GM13976 (cell line): Measurements from ENCODE around the gene FAM107B.

Experiments
- DNase-seq: peaks from one replicate; pipeline ENCODE4 v3.0.0; 2012; ENCODE audit warnings: low spot score
- in situ Hi-C: fragments of 300-500 bp; cut with MboI; formaldehyde crosslinking; loops from one replicate; pipeline ENCODE4 v1.12.0; 2022; ENCODE audit warnings: low sequenced_read_pairs, mixed read lengths, inconsistent platforms; ENCODE audit not compliant: unreplicated experiment
- TF ChIP-seq, protein P1 (sequence below): IDR thresholded peaks from 2 replicates; pipeline ENCODE4 v1.5.1; 2012; ENCODE audit warnings: borderline replicate concordance, mild to moderate bottlenecking; ENCODE audit not compliant: insufficient read depth; ENCODE audit errors: extremely low read depth, missing control alignments, control extremely low read depth

Gene FAM107B

DNA sequence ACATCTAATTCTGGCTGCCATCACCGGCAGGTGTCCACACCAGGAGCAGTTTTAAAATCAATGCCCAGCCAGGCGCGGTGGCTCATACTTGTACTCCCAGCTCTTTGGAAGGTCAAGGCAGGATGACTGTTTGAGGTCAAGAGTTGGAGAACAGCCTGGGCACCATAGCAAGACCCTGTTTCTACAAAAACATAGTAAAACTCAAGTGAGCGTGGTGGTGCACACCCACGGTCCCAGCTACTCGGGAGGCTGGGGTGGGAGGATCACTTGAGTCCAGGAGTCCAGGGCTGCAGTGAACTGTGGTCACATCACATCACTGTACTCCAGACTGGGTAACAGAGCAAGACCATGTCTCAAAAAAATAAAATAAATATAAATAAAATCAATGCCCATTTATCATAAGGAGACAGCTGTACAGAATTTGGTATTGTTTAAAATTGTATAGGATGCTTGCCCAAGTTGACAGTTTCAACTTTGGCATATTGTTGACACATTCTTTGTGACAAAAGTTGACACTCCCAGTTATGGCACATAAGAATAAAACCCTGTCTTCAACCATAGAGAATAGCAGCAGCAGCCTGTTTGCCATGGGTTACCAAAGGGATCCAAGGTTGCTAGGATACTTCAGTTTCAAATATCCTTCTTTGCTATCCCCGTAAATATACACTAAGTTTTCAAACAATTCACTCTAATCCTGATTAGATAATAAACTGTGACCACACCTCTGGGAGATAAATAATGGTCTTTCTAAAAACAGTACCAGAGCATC, 193.0 kb downstream of the FAM107B start:
- no peak for DNase-seq
- TF ChIP-seq, protein P1, sequence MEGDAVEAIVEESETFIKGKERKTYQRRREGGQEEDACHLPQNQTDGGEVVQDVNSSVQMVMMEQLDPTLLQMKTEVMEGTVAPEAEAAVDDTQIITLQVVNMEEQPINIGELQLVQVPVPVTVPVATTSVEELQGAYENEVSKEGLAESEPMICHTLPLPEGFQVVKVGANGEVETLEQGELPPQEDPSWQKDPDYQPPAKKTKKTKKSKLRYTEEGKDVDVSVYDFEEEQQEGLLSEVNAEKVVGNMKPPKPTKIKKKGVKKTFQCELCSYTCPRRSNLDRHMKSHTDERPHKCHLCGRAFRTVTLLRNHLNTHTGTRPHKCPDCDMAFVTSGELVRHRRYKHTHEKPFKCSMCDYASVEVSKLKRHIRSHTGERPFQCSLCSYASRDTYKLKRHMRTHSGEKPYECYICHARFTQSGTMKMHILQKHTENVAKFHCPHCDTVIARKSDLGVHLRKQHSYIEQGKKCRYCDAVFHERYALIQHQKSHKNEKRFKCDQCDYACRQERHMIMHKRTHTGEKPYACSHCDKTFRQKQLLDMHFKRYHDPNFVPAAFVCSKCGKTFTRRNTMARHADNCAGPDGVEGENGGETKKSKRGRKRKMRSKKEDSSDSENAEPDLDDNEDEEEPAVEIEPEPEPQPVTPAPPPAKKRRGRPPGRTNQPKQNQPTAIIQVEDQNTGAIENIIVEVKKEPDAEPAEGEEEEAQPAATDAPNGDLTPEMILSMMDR = no peak
- in situ Hi-C loops = no loop called here

- TF ChIP-seq, protein P1 = no peak
- in situ Hi-C loops = no loop called here
- DNase-seq = no peak
These were observed 193.9 kb downstream of the FAM107B start for GRCh38 chr10:14580671-14581332.

DNA sequence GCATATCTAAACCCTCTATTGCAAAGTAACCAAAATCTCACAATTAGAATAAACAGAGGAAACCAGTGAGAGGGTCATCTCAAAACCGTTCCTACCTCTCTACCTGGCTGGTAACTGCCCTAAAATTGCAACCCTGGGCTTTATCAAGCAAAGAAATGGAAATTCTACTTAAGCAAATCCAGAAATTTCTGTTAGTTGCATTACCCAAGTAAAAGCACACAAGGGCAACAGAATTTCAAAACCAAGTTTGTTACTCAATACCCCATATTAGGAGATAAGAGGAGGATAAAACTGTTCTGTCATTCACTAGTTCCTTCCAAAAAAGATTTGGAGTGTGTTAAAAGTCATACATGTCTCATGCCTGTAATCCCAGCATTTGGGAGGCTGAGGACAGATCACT, 195.3 kb downstream of the FAM107B start:
- in situ Hi-C loops = no loop called here
- TF ChIP-seq, protein P1 = no peak
- no peak for DNase-seq

- TF ChIP-seq, protein P1 = no peak
- in situ Hi-C loops = no loop called here
- no peak for DNase-seq
These were observed 196.4 kb downstream of the FAM107B start for GRCh38 chr10:14578060-14578952.

DNA sequence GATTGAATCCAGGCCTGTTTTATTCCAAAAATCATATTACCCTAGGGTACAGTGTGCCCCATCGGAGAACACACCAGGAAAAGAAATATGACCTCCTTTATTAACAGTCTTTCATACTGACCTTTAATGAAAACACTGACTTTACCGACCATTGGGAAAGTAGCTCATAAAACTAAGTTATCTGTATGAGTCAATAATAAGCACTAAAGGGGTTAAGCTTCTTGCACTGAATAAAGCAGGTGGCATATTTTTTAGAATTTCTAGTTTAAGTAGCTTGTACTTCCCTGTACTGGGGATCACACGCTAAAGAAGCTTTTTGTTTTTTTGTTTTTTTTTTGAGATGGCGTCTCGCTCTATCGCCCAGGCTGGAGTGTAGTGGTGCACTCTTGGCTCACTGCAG, 199.8 kb downstream of the FAM107B start:
- in situ Hi-C loops = no loop called here
- TF ChIP-seq, protein P1 = no peak

DNA sequence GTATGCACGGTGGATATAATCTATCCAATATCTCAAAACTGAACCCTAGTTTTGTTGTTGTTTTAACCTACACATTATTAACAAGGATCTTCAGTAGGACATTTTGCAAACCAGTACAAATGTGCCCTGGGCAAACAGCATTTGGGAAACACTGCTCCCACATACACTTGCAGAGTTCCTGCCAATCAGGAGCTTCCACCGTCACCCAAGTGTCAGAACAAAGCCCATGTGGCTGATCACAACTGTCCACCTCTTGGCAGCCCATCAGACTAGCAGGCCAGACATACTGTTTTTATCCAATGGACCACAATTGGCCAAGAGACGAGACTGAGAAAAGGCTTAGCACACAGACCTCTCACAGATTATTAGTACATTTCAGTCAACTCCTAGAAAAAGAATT, 200.4 kb downstream of the FAM107B start:
- in situ Hi-C loops = no loop called here
- DNase-seq = no peak
- TF ChIP-seq, protein P1 = no peak

More for the DNA sequence above, 199.8 kb downstream of the FAM107B start:
- no peak for DNase-seq
